PC-9 (cell line): ENCODE measurements around the gene ANKS4B. TPM values are rescaled to one million over a fixed set of nuclear protein-coding genes. Genes with fewer than 3 reads are reported as not detected.

Experiments
- BruUV-seq: library from RNA; stranded (reverse); fragments of 400-500 nt; replicated peaks from 2 replicates; lab custom pipeline; 2021; lab: Mats Ljungman, UMichigan
- CTCF ChIA-PET: fragments of 300-600 bp; sonication (Branson Sonifier 250); formaldehyde crosslinking; loops from one replicate; lab custom pipeline; 2022; ENCODE audit warnings: antibody characterized with exemption; lab: Charles Lee
- POLR2A ChIA-PET: fragments of 300-600 bp; sonication (Branson Sonifier 250); formaldehyde crosslinking; loops from one replicate; lab custom pipeline; 2022; ENCODE audit warnings: antibody characterized with exemption; ENCODE audit not compliant: unreplicated experiment; lab: Charles Lee
- DNase-seq, 2 experiments: peaks; one replicate each; pipeline versions ENCODE4 v3.0.0 to v3.0.0-alpha.2; 2015 to 2022; ENCODE audit warnings: mixed read lengths in 1 of 2
- H2AFZ ChIP-seq: fragments of 200-600 bp; sonication (generic); 2 replicates; pipeline ENCODE4 v1.8.1; 2017; ENCODE audit warnings: antibody characterized with exemption
- H3F3A ChIP-seq: fragments of 200-600 bp; sonication (generic); 2 replicates; pipeline ENCODE4 v1.8.1; 2017; ENCODE audit warnings: antibody characterized with exemption, mild to moderate bottlenecking, low read depth; ENCODE audit not compliant: insufficient read depth
- H3K27ac ChIP-seq: fragments of 200-600 bp; sonication (generic); 2 replicates; pipeline ENCODE4 v1.6.1; 2016; ENCODE audit warnings: mixed run types
- H3K27me3 ChIP-seq: fragments of 200-600 bp; sonication (generic); 2 replicates; pipeline ENCODE4 v1.6.1; 2016; ENCODE audit warnings: low read depth, mixed run types; ENCODE audit not compliant: insufficient read depth
- H3K36me3 ChIP-seq: fragments of 200-600 bp; sonication (generic); 2 replicates; pipeline ENCODE4 v1.6.1; 2016; ENCODE audit warnings: low read depth, mixed run types
- H3K4me1 ChIP-seq: fragments of 200-600 bp; sonication (generic); replicated peaks from 2 replicates; pipeline ENCODE4 v1.6.1; 2016; ENCODE audit warnings: mixed run types; ENCODE audit not compliant: insufficient read depth
- H3K4me2 ChIP-seq: fragments of 200-600 bp; sonication (generic); 2 replicates; pipeline ENCODE4 v1.6.1; 2017; ENCODE audit warnings: mixed run types
- H3K4me3 ChIP-seq: fragments of 200-600 bp; sonication (generic); 2 replicates; pipeline ENCODE4 v1.6.1; 2016; ENCODE audit warnings: mixed run types
- H3K79me2 ChIP-seq: fragments of 200-600 bp; sonication (generic); 2 replicates; pipeline ENCODE4 v1.6.1; 2017; ENCODE audit warnings: low read depth, mixed run types
- H3K9me2 ChIP-seq: fragments of 200-600 bp; sonication (generic); 2 replicates; pipeline ENCODE4 v1.8.1; 2017; ENCODE audit warnings: mild to moderate bottlenecking; ENCODE audit not compliant: insufficient read depth
- H3K9me3 ChIP-seq: fragments of 200-600 bp; sonication (generic); 2 replicates; pipeline ENCODE4 v1.8.1; 2016; ENCODE audit warnings: low read depth; ENCODE audit not compliant: insufficient read depth
- H4K20me1 ChIP-seq: fragments of 200-600 bp; sonication (generic); 2 replicates; pipeline ENCODE4 v1.8.1; 2017; ENCODE audit not compliant: insufficient read depth
- CTCF ChIP-seq: fragments of 200-600 bp; sonication (generic); conservative IDR thresholded peaks from 2 replicates; pipeline ENCODE4 v1.6.1; 2017; ENCODE audit warnings: mixed run types, antibody characterized with exemption, mild to moderate bottlenecking, moderate library complexity
- EZH2 ChIP-seq: fragments of 200-600 bp; sonication (generic); IDR thresholded peaks from 2 replicates; pipeline ENCODE4 v1.8.0; 2017; ENCODE audit warnings: antibody characterized with exemption, low read depth
- intact Hi-C: fragments of 100-400 bp; cut with micrococcal nuclease; formaldehyde crosslinking; loops from one replicate; pipeline ENCODE4 v1.10.0; 2022; ENCODE audit not compliant: unreplicated experiment
- total RNA-seq: library from RNA; stranded (reverse); gene quantifications from 2 replicates; pipeline ENCODE4 v1.2.3, GENCODE V29; 2021

ANKS4B gene
- total RNA-seq, 1 experiment from 2014 or later: not detected

GRCh38 chr16:21224800-21225199 lies 8.7 kb upstream of the ANKS4B start:
- no peak for DNase-seq
- no peak overlapping the region for H3K4me3 ChIP-seq
- no peaks in the 10 kb centered on the region for H4K20me1 ChIP-seq
- H3K27me3 ChIP-seq: peaks cover 93% of the 10 kb centered on the region
- ChIA-PET CTCF (no interaction called here), POLR2A (no interaction called here)
- no peaks in the 10 kb centered on the region for H3F3A ChIP-seq
- no peaks in the 10 kb centered on the region; the same call in 1 of the 2 replicates for H3K9me2 ChIP-seq
- no peaks in the 10 kb centered on the region for H3K9me3 ChIP-seq
- TF ChIP-seq CTCF: no peak
- TF ChIP-seq EZH2: no peak
- H2AFZ ChIP-seq: no peak overlapping the region
- no peak overlapping the region for H3K4me2 ChIP-seq
- no peak overlapping the region for H3K27ac ChIP-seq
- no TSS peak for BruUV-seq
- H3K36me3 ChIP-seq: no peaks in the 10 kb centered on the region
- H3K79me2 ChIP-seq: no peaks in the 10 kb centered on the region
- no peaks in the 10 kb centered on the region for H3K4me1 ChIP-seq
- intact Hi-C loops: no loop called here

- Histone ChIP-seq H3K9me3 (no peaks in the 10 kb centered on the region), H3K27me3 (peaks cover 93% of the 10 kb centered on the region), H3K9me2 (no peaks in the 10 kb centered on the region; the same call in 1 of the 2 replicates), H3K27ac (no peak overlapping the region), H2AFZ (no peak overlapping the region), H3K79me2 (no peaks in the 10 kb centered on the region), H4K20me1 (no peaks in the 10 kb centered on the region), H3F3A (no peaks in the 10 kb centered on the region), H3K36me3 (no peaks in the 10 kb centered on the region), H3K4me2 (no peak overlapping the region), H3K4me1 (no peaks in the 10 kb centered on the region), H3K4me3 (no peak overlapping the region)
- DNase-seq: no peak
- TF ChIP-seq EZH2 (no peak), CTCF (no peak)
- POLR2A ChIA-PET: interaction anchor here (0.6 kb wide), 1 partner anchor 1423 kb away, joined by 4 read pairs; no protein-coding TSS in a partner anchor
- CTCF ChIA-PET: no interaction called here
- BruUV-seq: no TSS peak
- intact Hi-C loops: no loop called here
These were observed 6.8 kb upstream of the ANKS4B start for GRCh38 chr16:21226749-21227148.

- TF ChIP-seq CTCF (no peak), EZH2 (no peak)
- Histone ChIP-seq H3K9me3 (no peaks in the 10 kb centered on the region), H3K4me3 (no peak overlapping the region), H3K79me2 (no peaks in the 10 kb centered on the region), H3K9me2 (no peaks in the 10 kb centered on the region; the same call in 1 of the 2 replicates), H4K20me1 (no peaks in the 10 kb centered on the region), H3K4me1 (no peaks in the 10 kb centered on the region), H3K27ac (no peak overlapping the region), H3K27me3 (peaks cover 93% of the 10 kb centered on the region), H3K36me3 (no peaks in the 10 kb centered on the region), H3K4me2 (no peak overlapping the region), H2AFZ (no peak overlapping the region), H3F3A (no peaks in the 10 kb centered on the region)
- no TSS peak for BruUV-seq
- intact Hi-C loops: no loop called here
- ChIA-PET POLR2A (no interaction called here), CTCF (no interaction called here)
- no peak for DNase-seq
These were observed 5.6 kb upstream of the ANKS4B start for GRCh38 chr16:21227866-21228265.
